ENCODE data around the gene SH3BP4. TPM values are rescaled to one million over a fixed set of nuclear protein-coding genes. Genes with fewer than 3 reads are reported as not detected.
A peak's percentile ranks its signal among the peaks of the same experiment; 100 is the strongest.

The SH3BP4 gene
- total RNA-seq, 1 donor from 2014 or later: 37.1 TPM

DNA sequence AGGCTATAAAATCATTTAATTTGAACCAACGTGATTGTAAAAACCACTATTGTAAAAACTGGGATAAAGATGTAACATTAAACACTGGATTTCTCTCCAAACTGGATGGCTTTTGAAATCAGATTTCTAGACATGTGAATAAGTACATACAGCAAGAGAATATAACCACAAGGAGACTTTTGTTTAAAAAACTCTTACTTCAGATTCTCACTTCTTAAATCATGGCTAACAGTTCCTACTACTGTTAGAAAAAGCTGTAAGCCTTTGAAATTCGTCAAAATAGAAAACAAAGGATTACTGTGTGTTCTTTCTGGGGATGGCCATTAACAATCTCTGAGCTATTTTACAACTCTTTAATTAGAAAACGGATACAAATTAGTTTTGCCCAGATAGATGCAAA, 39.4 kb upstream of the SH3BP4 start:
- Mint-ChIP-seq H3K9me3 (no peaks in the 10 kb centered on the region), H3K4me1 (peaks cover 30% of the 10 kb centered on the region)
- TF ChIP-seq, protein P1, sequence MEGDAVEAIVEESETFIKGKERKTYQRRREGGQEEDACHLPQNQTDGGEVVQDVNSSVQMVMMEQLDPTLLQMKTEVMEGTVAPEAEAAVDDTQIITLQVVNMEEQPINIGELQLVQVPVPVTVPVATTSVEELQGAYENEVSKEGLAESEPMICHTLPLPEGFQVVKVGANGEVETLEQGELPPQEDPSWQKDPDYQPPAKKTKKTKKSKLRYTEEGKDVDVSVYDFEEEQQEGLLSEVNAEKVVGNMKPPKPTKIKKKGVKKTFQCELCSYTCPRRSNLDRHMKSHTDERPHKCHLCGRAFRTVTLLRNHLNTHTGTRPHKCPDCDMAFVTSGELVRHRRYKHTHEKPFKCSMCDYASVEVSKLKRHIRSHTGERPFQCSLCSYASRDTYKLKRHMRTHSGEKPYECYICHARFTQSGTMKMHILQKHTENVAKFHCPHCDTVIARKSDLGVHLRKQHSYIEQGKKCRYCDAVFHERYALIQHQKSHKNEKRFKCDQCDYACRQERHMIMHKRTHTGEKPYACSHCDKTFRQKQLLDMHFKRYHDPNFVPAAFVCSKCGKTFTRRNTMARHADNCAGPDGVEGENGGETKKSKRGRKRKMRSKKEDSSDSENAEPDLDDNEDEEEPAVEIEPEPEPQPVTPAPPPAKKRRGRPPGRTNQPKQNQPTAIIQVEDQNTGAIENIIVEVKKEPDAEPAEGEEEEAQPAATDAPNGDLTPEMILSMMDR (conservative IDR thresholded peaks at IDR 0.05): no peak

DNA sequence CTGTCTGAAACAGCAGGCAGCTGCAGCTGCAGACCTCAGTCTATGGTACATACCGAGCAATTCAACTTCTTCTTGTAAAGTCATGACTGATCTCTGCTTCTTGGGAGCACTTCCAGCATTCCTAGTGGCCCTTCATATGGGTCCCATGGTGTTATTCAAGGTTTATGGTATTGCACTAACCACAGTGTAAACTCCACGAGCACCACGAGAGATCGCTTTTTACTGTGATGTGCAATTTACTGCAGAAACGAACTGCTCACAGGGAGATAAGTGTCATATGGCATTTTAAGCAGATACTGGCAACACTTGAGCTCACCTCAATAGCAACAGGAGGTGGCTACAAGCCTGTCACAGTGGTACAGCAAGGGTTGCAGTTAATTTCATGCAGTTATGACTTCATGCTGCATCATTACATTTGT, 38.6 kb upstream of the SH3BP4 start:
- Mint-ChIP-seq H3K36me3 (ENCODE audit: low read depth) (no peaks in the 10 kb centered on the region), H3K4me1 (peaks cover 34% of the 10 kb centered on the region), H3K27ac (ENCODE audit: unreplicated experiment) (no peak overlapping the region), H3K27me3 (ENCODE audit: low read depth) (no peaks in the 10 kb centered on the region), H3K4me3 (no peak overlapping the region), H3K9me3 (no peaks in the 10 kb centered on the region)
- DNase-seq (ENCODE audit: low read depth, low spot score): no peak
- TF ChIP-seq, protein P1 (conservative IDR thresholded peaks at IDR 0.05): no peak

More for the DNA sequence above, 39.4 kb upstream of the SH3BP4 start:
- Mint-ChIP-seq H3K36me3 (ENCODE audit: low read depth) (no peaks in the 10 kb centered on the region), H3K27me3 (ENCODE audit: low read depth) (no peaks in the 10 kb centered on the region), H3K4me3 (peak overlapping the region; percentile 45), H3K27ac (ENCODE audit: unreplicated experiment) (no peak overlapping the region)
- DNase-seq (ENCODE audit: low read depth, low spot score): no peak

DNA sequence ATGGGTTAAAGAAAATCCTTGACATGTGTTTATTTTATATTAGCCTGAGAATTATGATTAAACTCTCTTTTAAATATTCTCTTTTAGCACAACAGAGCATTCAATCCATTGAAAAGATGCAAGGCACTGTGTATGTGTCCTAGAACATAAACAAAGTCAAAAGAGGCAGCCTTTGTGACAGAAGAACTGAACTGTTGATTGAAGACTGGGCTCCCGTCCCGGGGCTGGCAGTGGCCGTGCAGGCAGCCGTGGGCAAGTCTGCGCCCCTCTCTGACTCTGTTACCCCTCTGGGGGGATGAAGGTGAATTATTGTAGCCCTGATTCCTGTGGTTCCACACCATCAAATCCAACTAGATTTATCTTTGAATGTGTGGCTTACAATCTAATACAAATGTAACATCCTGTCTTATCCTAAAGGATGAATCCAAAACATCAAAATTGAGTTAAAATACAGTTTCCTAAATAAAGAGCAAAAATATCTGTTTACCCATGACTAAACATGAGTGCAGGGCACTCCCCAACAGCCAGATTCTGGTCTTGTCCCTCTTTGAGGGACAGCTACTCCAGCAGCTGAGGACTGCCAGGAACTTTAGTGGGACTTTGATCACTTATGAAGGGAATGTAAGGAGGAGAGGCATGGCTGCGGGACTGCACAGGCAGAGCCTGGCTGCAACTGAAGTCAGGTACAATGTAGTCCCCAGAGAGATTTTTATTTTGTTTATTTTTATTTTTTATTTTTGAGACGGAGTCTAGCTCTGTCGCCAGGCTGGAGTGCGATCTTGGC, 37.3 kb upstream of the SH3BP4 start:
- TF ChIP-seq, protein P1 (conservative IDR thresholded peaks at IDR 0.05): no peak
- peak overlapping the region; percentile 52 for H3K27ac Mint-ChIP-seq (ENCODE audit: unreplicated experiment)
- H3K4me3 Mint-ChIP-seq: no peak overlapping the region
- no peaks in the 10 kb centered on the region for H3K9me3 Mint-ChIP-seq
- peaks cover 34% of the 10 kb centered on the region for H3K4me1 Mint-ChIP-seq
- H3K36me3 Mint-ChIP-seq (ENCODE audit: low read depth): no peaks in the 10 kb centered on the region
- H3K27me3 Mint-ChIP-seq (ENCODE audit: low read depth): no peaks in the 10 kb centered on the region
- DNase-seq (ENCODE audit: low read depth, low spot score): no peak

DNA sequence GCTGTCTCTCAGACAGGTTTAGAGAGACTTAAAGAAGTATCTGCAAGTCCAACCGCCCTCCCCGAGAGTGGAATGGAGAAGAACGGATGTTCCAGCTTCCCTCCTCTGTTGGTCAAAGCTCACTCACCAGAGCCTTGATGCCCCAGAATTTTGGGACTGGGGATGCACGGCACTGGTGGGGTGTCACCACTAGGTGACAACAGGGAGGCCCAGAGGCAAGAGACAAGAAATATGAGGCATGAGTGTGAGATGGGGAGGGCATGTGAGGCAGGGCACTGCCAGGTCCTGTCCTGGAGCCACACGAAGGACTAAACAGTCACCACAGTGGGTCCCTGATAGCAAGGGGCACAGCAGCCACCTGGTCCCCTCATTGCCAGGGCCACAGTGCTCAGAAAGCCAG, 35.1 kb upstream of the SH3BP4 start:
- Mint-ChIP-seq H3K36me3 (ENCODE audit: low read depth) (no peaks in the 10 kb centered on the region), H3K4me3 (no peak overlapping the region), H3K4me1 (peaks cover 30% of the 10 kb centered on the region), H3K9me3 (peaks cover 3% of the 10 kb centered on the region), H3K27me3 (ENCODE audit: low read depth) (no peaks in the 10 kb centered on the region), H3K27ac (ENCODE audit: unreplicated experiment) (no peak overlapping the region)
- TF ChIP-seq, protein P1 (conservative IDR thresholded peaks at IDR 0.05): no peak
- no peak for DNase-seq (ENCODE audit: low read depth, low spot score)

DNA sequence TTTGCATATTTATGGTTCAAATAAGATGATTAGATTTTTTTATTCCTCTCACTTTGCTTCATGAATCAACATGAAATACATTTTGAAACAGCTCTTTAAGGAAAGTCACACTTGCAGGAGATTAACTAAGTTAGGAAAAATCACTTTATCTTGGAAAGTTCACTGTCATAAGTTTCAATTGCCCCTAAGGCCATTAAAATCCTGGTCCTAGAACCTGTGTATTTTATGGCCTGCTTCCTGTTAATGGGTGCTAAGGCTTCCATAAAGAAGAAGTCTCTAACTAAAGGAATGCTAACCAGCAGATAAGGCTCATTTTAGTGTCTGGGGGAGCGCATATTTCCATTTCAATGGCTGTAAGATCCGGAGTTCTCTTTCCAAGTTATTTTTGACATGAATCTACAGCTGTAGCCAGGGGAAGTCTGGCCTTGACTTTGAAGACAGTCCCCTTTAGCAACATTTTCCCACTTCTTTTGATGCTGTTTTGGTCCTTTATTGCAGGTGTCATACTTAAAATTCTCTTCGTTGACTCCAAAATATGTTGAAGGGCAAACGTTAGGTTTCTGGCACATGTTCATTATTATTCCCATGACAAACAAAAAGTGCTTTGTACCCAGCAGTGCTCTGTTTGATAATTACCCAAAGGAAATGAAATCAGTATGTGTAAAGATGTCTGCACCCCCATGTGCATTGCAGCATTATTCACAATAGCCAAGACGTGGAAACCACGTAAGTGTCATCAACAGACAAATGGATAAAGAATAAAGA, 34.4 kb upstream of the SH3BP4 start:
- no peak overlapping the region for H3K4me3 Mint-ChIP-seq
- TF ChIP-seq, protein P1 (conservative IDR thresholded peaks at IDR 0.05): no peak
- H3K4me1 Mint-ChIP-seq: peaks cover 27% of the 10 kb centered on the region
- no peak for DNase-seq (ENCODE audit: low read depth, low spot score)
- no peak overlapping the region for H3K27ac Mint-ChIP-seq (ENCODE audit: unreplicated experiment)
- H3K27me3 Mint-ChIP-seq (ENCODE audit: low read depth): no peaks in the 10 kb centered on the region
- peaks cover 3% of the 10 kb centered on the region for H3K9me3 Mint-ChIP-seq
- no peaks in the 10 kb centered on the region for H3K36me3 Mint-ChIP-seq (ENCODE audit: low read depth)

Measured in neural crest cell (in vitro differentiated cells).